SHP77 (cell line): ENCODE results near the gene NACC1.

ENCODE experiments used
- DNase-seq, 2 experiments: peaks; one replicate each; lab custom pipeline; 2025; lab: John Stamatoyannopoulos, UW

NACC1 gene

DNA sequence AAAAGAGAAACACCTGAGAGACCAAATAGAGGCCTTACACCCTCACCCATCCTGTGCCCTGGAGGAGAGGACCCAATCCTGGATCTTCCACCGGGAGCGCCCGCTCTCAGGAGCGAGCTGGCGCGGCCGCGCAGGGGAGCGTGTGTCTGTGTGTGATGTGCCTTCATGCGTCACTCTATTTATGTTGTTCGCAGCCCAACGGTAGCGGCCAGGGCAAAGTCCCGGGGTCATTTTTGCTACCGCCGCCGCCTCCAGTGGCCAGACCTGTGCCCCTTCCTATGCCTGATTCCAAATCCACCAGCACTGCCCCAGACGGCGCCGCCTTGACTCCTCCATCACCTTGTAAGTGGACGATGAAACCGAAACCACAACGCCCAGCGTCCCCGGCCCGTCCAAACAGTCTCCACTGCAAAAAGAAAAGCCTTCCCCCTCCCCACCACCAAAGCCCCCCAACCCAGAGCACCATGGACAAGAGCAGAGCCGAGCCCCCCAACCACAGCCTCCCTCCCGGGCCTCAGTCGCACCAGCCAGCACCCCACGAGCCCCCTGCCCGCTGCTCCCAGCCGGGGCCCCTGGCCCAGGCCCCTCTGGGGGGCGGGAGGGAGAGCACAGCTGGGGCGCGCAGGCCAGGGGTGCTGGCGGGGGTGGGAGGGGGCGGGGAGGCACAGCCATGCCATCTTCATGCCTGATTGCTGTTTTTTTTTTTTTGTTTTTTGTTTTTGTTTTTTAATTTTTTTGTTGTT lies 30.1 kb upstream of the NACC1 start:
- DNase-seq: no peak

DNA sequence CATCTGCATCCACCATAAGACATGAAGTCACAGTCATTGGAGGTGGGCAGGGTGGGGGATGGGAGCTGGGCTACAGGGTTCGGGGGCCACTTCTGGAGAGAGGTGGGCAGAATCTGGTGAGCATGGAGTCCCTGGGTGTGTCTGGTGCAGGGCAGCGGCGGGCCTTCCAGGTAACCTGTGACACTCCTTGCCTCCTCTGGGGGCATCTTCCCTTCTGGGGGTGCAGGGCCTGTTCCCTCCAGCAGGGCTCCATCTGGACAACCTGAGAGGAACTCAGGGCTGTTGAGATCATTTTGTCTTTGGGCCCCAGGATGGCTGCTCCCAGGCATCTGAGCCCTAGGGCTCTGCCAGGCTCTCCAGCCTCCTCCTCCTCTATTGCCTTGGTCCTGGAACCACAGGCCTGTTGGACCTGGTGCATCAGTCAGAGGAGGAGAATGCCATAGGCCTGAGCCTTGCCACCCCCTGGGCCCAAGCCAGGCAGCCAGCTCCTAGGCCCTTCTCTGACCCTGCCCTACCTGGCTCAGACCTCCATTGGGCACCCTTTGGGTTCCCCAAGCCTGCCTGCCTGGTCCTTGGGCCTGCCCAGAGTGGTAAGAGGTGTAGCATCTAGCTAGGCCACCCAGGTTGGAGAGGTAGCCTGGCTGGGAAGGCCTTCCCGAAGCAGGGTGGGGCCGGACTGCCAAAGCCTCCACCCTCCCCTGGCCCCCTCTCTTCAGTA lies 28.8 kb upstream of the NACC1 start:
- DNase-seq: no peak

DNA sequence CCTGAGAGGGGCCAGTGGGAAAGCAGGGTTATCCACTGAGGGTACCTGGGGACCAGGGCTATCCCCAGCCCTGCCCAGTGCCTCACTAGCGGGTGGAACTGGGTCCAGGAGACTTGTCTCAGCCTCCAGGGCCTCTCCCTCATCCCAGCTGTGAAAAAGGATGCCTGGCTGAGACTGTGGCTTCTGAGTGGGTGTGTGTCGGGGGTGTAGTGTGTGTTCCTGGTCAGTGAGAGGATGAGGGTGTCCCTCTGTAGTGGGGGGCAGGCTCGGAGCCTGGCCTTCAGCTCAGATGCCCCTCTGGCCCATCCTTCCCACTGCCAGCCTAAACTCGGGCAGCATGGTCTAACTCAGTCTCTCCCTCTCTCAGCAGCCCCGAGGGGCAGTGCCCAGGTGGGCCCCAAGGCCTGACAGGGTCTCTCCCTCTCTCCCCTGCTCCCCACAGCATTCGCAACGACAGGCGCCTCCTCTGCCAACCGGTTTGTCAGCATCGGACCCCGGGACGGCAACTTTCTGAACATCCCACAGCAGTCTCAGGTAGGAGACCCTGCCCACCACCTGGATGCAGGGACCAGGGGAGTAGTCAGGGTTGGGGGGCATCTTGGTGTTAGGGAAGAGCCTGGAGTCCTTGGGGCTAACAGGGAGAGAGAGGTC lies 28.1 kb upstream of the NACC1 start:
- DNase-seq: no peak

DNA sequence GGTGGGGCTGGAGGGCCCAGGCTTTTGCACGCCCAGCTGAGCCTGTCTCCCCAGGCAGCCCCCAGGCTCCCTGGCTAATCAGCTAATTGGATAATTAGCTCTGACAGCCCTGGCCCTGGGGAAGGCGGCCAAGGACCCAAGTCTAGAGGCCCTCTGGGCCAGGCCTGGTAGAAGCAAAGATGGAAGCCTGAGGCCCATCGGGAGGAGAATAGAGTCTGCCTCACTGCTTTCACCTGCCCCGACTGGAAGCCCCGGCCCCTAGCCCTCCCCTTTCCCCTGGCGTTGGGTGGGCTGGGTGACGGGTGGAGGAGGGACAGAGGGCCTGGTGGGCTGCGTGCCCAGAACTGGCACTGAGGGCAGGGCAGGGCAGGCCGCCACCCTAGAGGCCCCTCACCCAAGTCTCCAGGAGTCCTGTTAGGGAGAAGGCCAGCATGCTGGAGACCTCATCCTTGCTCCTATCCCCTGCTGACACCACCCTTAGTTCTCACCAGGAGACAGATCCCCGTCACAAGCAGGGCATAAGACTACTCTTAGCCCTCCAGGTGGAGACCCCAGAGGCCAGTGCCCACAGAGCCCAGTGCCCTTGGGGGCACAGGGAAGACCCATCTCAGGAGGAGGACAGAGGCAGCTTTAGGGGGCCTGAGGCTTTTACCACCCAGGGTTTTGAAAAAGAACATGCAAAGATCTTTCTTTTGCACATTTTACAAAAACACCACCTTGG lies 27.4 kb upstream of the NACC1 start:
- no peak for DNase-seq

DNA sequence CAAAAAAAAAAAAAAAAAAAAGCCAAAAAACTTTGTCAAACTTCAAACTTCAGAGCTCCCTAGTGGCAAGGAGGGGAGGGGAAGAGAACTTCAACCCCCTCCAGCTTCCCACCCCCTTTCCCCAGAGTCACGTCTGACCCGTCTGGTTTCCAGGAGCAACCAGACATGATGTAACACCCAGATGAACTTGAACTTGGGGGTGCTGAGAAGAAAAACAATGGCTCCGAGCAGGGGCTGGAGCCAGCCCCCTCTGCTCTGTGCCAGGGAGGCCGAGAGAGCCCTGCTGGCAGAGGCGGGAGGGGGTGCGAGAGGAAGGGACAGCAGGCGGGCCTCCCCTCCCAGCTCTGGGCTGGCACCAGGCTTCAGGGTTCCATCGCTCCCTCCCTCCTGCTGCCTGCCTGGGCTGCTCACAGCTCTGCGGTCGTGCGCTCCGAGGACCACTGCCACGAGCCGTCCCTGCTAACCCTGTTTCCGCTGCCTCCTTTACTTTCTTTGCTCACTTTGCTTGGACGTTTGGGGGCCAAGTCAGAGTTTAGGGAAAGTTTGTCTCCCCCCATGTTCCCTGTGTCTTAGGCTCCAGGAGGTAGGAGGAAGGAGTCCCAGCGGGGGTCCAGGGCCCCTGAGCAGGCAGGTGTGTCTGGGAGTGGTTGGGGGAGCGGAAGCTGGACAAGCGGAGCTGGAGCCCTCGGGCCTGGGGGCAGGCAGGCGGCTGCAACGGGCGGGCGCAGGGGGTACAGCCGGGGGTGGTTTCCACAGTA lies 26.5 kb upstream of the NACC1 start:
- DNase-seq: no peak

DNA sequence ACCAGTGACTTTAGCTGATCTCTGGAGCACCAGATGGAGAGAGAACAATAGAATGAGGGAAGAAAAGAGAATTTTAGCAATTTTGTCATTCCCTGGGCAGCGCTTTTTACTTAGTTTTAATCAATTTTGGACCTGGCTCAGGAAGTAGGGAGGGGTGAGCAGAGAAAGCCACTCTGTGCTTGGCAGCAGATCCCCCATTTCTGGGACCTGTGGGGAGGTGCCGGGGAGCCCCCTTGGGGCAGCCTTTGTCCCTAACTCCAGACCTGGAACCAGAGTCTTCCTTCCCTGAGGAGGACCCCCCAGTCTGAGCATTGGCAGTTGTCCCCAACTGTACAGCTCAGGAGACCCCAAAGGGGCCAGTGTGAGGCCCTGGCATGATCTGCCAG lies 25.9 kb upstream of the NACC1 start:
- no peak for DNase-seq

DNA sequence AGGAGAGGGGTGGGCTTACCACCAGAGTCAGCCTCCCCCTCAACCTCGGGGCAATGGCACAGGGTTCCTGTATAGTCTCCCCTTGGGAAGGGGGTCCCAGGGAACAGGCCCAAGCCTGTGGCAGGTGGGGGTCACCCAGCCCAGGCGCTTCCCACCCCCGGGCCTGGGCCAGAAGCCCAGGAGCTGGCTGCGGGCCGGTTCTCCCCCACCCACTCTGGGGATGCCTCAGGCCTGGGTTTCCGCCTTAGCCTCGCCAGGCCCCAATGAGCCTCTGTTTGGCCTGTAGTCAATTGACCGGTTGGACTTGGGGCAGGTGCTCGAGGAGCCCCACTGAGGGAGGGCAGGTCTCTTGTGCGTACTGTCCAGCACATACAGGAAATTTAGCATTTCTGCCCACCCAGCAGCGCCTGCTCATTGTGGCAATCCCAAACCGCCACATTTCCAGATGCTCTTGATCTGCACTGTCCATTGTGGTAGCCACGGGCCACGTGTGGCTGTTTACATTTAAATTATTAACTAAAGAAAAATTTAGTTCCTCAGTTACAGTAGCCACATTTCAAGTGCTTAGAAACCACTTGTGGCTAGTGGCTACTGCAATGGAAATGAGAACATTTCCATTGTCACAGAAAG lies 25.3 kb upstream of the NACC1 start:
- no peak for DNase-seq

DNA sequence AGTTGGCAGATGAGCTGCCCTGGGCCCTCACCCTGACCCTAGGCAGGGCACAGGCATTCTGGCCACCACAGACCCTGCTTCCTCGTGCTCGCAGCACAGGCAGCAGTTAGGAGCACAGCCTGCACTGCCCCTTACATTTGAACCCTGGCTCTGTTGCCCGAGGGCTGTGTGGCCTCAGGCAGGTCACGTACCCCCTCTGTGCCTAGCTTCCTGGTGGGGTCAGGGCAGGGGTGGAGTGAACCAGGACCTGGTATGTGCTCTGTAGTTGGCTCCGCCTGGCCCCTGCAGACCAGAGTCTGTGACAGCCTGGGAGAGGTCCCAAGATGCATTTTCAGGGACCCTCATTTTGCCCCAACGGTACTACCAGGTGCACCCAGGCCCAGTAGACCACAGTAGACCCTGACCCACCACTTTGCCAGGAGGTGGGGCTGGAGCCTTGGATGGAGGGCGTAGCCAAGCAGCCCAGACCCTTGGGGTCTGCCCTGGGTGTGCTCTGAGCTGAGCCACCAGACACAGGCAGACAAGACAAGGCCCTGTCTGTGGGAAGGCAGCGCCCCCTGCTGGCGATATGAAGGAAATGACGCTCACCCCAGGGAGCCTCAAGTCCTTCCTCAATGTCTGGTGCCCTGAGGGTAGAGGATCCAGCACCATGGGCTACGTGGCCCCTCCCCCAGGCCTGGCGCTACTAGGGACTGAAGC lies 24.5 kb upstream of the NACC1 start:
- DNase-seq: peak; percentile 68 to 74

DNA sequence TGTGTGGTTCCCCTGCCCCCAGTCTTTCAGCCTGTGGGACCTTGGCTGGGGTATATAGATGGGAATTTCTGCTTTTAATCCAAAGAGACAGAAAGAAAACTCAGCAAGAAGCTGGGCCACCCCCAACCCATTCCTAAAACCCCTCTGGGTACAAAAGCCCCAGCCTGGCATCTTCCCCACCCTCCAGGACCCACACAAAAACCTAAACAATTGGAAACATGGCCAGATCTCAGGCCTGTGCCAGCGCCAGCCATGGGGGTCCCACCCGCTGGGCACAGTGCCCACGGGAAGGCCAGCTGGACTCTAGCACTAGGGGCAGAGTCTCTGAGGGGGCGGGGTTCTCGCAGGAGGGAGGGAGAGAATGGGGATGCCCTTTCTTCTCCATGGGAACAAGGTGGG lies 24.0 kb upstream of the NACC1 start:
- no peak for DNase-seq

DNA sequence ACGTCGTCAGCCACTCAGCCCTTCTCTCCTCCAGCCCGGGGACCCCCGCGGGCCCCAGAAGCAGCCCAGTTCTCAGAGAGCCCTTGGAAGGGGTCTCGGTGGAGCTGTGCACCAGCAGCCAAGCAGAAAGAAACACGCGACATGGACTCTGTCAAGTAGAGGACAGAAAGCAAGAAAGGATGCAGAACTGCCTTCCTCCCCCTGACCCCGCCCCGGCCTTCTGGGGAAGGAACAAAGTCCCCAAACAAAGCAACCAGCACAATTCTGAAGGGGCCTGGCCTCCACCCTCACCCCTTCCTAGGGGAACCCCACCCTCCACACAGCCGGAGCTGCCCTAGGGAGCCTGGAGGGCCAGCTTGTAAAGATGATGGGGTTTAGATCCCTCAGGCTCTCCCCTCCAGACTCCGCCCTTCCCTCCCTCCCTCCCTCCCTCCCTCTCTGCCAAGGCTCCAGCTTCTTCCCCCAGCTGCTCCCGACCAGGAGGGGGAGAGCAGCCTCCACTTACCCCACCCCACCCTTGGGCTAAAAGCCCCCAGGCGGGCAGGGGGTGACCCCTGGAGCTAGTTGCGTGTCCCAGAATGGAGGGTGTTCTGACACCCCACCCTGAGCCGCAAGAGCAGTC lies 23.2 kb upstream of the NACC1 start:
- DNase-seq: peak in 1 of 2 experiments; percentile 22

DNA sequence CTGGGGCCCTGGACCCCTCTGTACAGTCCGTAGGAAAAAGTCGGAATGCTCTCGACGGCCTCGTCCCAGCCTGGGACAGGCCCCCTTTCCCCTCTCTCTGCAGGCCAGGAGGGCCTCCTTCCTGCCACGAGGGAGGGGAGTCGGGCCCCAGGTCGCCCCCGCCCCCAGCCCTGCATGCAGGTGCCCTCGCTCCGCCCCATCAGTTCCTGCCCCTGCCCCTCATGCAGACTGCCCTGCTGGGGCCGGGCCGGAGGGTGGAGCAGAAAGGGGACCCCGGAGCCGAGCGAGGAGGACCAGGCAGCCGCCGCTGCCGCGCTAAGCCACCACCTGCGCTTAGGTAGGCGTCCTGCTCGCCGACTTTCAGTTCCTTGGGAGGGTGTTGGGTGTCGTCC lies 22.7 kb upstream of the NACC1 start:
- DNase-seq: no peak

DNA sequence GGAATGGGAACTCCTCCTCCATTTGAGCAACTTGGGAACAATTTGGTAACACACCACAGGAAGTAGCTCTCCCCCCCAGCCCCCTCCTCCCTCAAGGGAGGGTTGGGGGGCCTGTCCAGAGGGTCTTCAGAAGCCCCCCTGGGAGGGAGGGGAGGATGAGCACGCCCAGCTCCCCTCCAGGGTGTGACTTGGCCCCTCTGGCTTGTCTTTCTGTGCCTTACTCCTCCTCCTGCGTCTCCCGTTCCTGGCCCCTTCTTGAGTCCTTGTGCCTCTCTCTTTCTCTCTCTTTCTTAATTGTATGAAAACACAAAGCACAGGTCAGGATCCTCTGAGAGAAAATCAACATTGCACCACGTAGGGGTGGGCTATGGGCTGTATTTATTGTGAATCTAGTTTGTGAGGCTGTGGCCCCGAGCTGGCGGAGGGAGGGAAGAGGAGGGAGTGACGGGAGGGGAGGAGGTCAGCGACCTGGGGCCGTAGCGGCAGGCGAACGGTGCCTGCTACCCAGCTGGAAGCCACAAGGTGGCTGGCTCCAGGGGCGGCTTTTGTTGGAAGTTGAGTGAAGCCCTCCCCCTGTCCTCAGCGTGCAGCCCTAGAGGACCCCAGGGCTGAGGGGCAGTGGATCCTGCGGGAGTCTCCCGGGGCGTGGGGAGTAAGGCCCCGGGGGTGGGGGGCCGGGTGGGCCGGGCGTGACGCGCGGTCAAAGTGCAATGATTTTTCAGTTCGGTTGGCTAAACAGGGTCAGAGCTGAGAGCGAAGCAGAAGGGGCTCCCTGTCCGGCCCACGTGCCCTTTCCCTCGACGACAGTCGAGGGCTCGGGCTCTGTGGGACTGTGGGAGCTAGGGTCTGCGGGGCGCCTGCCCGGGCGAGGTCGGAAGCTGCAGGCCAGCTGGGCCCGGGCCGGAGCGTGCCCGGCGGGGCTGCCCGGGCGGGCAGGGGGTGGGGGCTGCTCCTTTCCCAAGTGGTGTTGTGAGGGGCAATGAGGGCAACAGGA lies 21.8 kb upstream of the NACC1 start:
- peak in 1 of 2 experiments; percentile 11 for DNase-seq

DNA sequence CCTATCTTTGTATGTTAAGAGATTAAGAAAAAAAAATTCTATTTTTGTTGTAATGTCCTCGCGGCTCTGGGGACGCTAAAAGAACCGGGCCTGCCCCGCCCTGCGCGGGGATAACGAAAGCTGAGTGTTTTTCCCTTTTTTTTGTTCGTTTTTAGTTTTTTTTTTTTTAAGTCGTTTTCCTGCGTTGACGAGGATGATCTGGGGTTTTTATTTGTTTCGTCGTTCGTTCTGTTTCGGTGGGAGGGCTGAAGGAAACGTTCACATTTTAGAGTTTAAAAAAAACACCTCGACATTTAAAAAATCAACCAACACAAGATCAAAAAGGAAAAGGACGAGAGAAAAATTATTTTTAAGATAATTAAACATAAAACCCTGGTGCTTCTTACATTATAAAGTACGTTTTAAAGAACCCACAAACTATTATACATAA lies 21.0 kb upstream of the NACC1 start:
- DNase-seq: no peak

DNA sequence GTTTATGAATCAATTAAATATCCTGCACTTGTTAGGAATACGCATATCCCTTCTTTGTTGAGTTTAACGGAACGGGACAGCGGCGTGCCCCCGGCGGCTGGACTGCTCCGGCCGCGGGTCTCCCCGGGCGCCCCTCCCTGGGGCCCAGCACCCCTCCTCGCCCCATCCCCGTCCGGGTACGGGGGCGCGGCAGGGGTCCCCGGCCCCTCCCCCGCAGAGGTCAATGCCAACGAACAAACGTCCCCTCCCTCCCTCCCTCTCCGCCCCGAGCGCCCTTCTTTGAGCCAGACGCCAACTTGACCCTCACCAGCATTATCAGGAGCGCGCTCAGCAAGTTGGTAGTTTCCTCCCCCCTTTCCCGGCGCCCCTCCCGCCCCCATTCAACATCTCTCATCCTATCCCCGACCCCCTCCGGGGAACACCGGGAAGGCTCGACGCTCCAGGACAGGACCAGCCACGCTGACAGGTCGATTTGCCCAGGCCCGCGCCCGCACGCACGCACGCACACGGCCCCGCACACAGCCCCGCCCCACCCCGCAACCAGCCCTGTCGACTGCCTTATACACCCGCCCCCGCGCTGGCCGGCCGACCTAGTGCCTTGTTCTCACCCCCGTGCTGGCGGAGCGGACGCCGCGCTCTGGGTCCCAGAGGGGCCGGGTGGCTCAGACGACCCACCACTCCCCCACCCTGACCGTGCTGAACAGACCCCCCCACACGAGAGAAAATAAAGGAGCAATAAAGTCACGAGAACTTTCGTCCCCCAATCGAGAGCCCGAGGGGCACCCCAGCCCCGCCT lies 20.4 kb upstream of the NACC1 start:
- no peak for DNase-seq

DNA sequence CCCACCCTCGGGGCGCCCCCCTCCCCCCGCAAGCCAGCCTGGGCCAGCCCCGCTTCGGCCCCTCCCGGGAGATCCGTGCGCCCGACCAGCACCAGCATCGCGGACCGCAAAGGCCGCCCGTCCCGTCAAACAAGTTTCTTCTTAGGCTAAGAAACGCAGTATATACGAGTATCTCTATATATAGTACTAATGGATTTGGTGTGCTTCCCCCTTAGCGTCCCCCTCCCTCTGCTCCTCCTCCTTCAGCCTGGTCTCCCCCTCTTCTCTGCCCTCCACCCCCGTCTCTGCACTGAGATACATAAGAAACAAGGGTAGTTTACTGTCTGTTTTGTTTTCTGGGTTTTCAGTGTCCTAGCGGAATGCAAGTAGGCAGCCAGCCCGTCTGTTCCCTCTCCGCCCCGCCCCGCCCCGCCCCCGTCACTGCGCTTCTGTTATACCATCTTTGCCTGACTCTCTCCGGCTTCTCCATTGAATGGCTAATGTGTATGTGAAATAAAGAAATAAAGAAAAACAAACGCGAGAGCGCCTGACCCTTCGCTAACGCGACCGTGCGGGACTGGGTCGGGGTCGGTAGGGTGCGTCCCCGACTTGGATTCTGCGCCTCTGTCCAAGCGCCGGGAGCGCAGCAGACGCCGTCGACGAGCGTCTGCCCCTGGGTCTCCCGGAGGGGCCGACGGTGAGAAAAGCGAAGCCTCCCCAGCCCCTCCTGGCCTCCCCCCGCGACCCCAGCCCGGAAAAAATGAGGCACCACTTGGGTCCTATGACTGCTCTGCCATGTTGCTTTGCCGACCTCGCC lies 19.6 kb upstream of the NACC1 start:
- no peak for DNase-seq

DNA sequence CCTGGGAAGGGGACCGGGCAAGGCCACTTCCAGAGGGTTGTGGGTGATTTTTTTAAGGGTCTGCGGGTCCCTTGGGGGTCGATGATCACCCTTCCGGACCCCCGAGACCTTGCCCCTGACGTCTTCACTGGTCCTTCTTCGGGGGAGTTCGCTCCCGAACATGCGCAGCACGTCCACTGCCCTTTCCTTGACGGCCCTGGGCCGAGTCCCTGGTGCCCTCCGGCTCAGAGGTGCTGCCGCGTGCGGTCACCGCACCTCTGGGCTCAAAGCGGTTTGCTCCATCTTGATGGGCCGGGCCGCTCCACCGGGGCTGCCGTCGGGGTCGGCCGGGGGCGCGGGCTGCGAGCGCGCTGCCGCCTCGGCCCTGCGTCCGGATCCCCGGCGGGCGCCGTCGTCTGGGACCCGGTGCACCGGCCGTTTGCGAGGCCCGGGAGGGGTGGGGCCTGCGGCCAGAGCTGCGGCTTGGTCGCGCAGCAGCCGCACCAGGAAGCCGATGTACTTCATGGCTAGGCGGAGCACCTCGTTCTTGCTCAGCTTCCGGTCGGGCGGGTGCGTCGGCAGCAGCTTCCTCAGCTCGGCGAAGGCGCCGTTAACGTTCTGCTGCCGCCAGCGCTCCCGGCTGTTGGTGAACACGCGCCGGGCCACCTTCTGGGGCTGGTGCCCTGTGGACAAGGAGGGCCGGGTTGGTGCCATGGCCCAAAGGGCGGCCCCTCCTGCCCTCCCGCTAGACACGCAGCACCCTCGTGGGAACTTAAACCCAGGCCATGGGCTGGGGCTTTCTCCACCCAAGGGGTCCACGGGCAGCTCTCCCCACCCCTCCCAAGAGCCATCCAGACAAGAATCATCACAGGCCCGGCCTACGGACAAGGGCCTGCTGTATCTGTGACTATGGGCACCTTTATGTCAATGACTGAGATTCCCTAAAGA lies 18.7 kb upstream of the NACC1 start:
- no peak for DNase-seq
